ENCODE measurements around the gene GUCA2A.

Gene GUCA2A

DNA sequence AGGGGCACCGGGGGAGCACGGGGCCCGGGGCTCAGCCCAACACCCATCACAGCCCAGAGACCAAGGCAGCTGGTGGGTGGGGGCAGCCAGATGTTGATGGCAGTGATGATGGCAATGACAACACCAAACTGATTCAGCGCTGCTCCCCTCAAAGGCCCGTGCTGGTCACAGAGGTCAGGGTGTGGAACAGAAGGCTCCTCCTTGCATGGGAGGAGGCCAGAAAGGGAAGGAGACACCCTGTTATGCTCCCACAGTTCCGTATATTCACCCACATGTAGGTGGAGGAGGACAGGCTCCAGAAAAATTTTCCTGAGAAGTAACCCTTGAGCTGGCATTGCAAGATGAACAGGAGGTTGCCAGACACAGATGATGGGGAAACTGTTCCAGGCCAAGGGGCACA lies 10.9 kb downstream of the GUCA2A start:
- DNase-seq (ENCODE audit: low read depth) = no peak

DNA sequence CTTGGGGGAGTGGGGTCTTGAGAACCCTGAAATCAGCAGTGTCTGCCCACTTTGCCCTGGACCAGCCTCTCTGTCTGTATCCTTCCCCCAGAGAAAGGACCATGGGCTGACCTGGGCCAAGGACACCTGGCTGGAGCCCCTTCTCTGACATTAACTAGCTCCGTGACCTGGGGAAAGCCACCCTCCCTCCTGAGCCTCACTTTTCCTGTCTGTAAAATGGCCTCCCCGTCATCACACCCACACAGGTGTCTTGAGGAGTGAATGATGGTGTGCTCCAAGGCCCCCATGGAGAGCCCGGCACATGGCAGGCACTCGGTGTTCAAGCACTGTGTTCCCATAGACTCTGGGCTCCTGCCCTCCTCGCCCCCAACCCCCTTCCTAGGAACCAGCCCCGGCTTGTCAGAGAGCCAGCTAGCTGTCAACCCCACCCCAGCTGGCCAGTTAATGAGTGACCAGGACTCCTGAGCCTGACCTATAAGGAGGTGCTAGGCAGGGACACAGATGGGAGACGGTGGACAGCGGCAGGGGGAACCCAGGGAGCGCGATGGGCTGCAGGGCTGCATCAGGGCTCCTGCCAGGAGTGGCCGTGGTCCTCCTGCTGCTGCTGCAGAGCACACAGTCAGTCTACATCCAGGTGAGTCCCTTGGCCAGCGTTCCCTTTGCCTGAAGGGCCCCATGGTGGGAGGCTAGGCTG lies 11.5 kb downstream of the GUCA2A start, which contains the start of gene GUCA2B:
Gene GUCA2B (plus strand): TSS at position 504 of the 694 bp plus-strand sequence. CDS start 41 bp downstream, at position 545.
- DNase-seq (ENCODE audit: low read depth) = no peak

DNA sequence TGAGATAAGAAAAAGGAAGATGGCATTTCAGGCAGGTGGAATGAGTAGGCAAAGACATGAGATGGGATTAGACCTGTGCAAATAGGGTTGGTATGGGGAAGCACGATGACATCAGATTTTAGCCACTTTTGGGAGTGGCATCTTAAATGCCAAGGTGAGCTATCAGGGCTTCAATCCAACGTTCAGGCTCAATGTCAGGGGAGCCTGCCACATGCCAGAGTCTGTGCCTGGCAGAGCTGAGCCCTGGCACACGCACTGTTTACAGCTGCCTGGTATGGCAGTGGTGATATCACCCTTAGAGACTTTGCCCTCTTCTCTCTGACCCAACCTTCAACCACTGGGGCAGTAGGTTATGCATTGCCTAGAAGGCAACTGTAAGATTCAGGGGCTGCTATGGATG lies 12.4 kb downstream of the GUCA2A start:
- DNase-seq (ENCODE audit: low read depth) = no peak

DNA sequence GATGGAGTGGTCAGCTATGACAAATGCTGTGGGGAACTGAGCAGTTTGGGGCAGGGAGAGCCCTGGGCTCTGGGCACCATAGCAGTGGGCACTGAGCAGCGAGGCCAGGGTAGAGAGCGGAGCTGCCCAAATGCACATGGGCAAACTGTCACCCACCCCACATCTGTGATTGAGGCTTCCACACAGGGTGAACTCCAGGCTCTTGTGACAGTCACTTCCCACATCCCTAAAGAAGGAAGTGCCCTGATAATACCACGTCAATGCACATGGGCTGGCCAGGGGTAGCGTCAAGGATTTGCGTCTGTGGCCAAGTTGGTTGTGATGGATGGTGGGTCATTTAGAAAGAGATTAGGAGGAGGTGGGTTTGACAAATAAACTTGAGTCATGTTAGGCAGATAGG lies 13.9 kb downstream of the GUCA2A start:
- no peak for DNase-seq (ENCODE audit: low read depth)

DNA sequence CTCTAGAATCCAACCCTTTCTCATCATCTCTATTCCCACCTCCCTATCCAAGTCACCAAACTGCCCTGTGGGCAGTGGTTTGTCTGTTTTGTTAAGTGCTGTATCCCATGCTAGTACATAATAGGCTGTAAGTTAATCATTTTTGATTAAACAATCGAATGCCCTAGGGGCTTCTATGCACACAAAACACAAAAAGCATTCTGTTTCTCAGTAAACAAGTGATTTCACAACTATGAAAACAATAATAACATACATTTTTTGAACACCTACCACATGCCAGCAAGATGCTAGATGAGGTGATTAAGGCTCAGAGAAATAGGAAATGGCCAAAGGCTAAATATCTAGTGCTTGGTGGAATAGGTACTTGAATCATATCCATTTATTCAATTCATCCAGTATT lies 16.4 kb downstream of the GUCA2A start:
- no peak for DNase-seq (ENCODE audit: low read depth)

DNA sequence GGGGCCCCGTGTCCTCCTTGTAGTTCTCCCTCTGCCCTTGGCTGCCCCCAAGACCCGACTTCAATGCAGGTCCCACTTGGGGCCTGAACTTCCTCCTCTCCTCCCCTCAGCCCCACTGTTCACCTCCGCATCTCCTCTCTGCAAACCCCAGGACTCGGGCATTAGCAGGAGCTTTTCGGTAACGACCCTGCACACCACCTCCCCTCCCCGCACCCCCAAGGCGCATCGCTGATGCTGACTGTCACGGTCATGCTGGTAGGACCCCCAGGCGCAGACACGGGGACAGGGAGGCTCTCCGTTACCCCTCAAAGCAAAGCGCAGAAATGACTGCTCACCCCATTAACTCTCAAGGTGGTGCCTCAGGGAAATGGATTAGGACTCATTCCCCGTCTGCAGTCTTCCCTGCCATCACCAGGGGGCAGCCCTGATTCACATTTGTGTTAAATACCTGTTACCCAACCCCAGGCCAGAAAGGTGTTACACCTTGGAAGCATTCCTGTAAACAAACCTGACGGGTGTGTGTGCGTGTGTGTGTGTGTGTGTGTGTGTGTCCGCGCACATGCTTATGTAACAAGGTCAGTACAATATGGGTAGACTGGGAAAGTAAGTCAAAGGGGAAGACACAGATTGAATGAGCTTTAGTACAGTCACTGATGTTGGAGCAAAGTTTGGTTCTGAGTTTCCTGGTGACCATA lies 17.8 kb downstream of the GUCA2A start:
- DNase-seq (ENCODE audit: low read depth) = peak; percentile 20

DNA sequence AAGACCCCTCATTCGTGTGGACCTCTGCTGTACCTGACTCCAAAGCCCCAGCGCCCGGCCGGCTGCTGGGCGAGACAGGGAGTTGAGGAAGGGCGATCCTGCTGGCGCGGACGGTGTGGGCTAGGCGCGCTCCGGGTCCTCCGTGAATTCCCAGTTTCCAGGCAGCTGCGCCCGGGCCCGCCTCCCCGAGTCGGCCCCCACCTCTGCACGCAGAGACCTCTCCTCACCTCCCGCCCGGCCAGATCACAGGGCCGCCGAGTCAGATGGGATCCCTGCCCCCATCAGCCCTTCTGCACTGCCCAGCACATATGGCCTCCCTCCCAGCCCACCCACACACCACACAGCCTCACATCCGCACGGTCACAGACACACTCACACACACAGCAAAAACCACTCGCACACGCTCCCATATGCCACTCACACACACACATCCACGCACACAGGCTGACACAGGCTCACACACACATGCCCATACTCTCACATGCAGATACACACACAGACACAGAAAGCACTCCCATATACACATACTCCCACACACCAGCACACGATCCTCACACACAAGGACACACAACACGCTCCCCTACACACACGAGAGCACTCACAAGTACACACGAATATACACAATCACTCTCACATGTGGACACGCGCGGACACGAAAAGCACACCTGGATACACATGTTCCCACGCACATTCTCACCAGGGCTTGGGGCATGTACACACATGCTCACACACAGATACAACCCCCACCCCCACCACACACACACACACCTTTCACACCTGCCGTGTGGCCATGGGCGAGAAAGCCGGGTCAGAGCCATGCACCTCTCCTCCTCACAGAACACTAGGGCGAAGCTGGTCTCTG lies 18.6 kb downstream of the GUCA2A start:
- no peak for DNase-seq (ENCODE audit: low read depth)

DNA sequence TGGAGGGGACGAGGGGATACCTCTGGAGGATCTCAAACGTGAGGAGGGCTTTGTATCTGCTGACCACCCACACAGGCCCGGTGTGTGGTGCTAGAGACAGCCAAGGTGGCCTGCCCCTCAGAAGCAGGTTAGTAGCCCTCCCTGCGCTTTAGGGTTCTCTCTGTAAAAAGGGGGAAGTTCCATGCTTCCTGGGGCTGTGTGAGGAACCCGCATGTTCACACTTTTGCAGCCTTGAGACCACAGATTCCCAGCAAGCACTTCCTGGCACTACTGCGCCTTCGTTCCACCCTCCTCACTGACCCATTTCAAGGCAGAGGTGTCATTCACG lies 19.2 kb downstream of the GUCA2A start:
- DNase-seq (ENCODE audit: low read depth) = no peak

DNA sequence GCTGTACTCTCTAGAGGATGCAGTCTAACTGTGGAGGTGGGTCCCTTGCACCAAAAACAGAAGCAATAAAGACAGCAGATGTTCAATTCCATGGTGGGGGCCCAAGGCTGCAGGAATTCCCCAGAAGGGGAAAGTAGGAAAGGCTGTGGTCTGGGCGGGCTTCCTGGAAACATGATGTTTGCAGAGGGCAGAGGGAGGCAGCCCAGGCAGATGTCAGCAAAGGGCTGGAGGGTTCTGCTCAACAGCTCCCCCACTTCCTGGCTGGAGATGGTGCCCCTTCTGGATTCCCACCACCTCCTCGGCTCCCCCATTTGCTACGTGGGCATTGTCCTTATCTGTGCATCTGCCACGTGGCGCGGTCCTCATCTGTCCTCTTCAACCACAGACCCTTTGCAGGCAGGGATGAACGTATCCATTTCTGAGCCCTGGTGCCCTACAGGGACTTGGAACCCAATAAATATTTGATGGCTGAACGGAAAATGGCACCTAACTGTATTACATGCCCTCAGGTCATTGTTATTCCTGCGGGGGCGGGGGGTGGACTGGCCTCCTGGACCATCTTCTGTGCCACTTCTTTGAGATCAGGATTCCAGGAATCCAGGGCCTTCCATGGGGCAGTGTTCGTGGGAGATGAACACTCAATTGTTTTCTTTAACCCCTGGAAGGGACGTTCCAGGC lies 19.7 kb downstream of the GUCA2A start:
- DNase-seq (ENCODE audit: low read depth) = no peak

DNA sequence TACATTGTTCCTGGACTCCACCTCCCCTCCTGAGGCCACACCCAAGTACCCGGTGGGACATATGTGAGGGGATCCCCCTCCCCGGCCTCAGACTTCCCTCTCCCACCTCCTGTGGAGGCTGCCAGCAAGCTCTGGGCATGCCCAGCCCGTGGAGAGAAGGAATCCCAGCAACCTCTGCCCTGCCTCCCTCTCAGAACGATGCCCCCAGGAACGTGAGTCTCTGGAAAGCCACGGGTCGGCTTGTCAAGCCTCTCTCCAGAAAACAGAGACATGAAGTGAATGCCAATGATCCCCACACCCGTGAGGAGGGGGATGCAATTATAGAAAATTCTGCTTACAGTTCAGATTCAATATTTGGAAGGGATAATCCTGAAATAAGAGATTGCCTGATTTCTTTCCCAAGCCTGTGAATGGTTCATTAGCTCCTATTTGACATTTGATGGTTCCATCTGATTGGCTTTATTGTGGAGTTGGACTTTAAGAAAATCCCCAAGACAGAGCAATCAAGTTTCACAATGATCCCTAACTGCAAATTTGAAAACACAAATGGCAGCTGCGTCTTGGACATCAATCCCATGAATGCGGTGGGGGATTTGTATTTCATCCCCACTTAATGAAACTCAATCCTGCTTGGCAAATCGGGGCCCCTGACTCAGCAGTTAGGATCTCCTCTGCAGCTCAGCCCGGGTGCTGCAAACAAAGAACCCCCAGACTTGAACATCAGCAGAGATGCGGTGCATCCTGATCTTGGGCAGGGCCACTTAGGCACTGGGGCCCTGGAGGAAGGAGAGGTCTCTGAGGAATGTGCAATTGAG lies 20.4 kb downstream of the GUCA2A start:
- no peak for DNase-seq (ENCODE audit: low read depth)

DNA sequence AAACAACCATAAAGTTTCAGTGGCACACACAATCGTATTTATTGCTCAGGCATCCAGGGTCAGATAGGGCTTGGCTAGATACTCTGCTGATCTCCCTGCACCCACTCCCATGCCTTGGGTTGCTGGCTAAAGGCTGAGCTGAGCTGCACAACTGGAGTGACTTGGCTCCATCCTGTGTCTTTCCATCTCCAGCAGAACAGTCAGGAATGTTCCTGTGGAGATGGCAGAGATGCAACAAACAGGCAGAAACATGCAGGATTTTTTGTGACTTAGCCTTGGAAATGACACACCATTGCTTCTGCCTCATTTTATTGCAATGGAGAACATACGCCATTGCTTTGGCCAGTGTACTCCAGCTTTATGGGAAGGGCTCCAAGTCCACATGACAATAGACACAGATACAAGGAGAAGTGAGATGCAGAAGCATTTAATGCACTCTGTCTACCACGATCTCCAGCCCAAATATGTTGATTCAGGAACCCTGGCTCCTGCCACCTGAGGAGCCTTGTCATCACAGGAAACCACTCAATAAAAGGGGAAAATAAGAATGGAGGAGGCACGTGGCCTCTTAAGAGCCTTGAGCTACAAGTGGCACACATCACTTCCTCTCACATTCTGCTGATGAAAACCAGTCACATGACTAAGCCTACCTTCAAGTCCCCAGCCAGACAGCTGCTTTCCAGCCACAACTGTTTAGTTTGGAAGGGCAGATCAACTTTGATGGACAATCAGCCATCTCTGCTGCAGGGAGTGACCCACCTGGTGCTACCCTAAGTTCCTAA lies 21.5 kb downstream of the GUCA2A start:
- DNase-seq (ENCODE audit: low read depth) = no peak

DNA sequence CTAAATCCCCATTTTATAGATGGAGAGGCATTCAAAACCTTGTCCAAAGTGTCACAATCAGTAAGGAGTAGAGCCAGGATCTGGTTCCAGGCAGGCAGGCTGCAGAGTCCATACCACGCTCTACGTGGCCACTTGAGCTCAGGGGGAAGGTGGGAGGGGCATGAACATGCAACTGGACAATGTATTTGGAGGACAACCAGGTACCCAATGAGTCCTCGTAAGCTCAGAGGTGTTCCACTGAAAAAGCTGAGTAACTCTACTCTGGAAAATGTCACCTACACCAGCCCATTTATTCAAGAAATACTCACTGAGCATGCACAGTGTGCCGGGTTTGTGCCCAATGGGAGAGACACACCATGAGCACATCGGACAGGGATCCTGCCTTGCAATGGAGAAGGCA lies 22.6 kb downstream of the GUCA2A start:
- no peak for DNase-seq (ENCODE audit: low read depth)

DNA sequence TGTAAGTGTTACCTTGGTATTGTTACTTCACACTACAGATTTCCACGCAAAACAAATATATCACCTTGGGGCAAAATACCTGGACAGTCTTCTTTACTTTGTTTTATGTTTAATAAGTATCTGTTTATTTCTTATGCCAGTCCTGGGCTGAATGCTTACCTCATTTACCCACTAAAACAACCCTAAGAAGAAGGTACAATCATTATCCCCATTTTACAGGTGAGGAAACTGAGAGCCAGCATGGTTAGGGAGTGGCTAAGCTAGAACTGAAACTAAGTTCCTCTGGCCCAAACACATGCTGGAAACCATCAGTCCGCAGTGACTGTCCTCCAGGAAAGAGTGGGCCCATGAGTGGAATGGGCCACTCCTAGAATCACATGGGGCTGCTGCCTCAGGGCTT lies 24.4 kb downstream of the GUCA2A start:
- DNase-seq (ENCODE audit: low read depth) = no peak

DNA sequence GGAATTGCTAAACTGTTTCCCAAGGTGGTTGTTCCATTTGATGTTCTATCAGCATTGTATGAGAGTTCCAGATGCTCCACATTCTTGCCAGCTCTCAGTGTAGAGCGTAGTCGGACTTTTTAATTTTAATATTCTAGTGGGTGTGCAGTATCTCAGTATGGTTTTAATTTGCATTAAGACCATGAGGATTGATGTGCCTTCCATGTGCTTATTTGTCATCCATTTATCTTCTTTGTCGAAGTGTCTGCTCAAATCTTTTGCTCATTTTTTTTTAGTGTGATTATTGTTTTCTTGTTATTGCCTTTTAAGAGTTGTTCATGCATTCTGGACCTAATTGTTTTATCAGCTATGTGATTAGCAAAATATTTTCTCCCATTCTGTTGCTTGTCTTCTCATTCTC lies 25.1 kb downstream of the GUCA2A start:
- no peak for DNase-seq (ENCODE audit: low read depth)

DNA sequence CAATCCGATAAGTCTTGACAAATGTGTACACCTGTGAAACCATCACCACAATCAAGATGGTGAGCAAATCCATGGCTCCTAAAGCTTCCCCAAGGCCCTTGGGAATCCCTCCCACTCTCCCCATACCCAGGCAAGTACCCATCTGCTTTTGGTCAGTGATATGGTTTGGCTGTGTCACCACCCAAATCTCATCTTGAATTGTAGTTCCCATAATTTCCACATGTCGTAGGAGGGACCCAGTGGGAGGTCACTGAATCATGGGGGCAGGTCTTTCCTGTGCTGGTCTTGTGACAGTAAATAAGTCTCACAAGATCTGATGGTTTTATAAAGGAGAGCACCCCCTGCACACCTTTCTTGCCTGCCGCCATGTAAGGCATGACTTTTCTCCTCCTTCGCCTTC lies 26.0 kb downstream of the GUCA2A start:
- no peak for DNase-seq (ENCODE audit: low read depth)

DNA sequence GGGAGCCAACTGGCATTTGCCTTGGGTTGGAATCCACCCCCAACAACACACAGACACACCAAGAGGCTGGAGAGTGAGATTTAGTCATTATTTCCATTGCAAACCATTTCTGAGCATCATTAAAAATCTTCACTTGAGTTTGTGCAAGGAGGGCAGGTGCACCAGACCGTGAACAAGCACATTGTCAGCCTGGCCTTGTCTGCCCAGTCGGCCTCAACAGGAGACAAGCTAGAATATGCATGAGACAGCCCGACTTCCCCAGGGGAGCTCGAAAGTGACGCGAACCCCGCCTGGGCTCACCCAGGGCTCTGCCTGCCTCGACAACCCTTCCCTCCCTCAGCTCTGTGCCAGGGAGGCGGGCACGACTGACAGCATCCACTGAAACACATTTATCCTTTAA lies 26.8 kb downstream of the GUCA2A start:
- DNase-seq (ENCODE audit: low read depth) = no peak

DNA sequence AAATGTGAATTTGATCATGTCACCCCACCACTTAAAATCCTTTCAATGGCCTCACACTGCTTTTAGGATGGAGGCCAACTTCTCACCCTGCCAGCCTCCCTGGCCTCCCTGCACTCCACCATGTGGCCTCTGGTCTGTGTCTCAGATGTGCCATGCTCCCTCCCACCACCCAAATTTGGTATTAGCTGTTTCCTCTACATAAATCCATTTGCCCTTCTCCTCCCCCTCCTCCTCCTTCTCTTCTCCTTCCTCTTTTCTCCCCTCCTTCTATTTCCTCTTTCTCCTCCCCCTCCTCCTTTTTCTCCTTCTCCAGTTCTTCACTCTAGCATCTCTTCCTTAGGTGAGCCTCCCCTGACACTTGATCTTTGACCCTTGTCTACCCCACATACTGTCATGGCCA lies 28.1 kb downstream of the GUCA2A start:
- no peak for DNase-seq (ENCODE audit: low read depth)

DNA sequence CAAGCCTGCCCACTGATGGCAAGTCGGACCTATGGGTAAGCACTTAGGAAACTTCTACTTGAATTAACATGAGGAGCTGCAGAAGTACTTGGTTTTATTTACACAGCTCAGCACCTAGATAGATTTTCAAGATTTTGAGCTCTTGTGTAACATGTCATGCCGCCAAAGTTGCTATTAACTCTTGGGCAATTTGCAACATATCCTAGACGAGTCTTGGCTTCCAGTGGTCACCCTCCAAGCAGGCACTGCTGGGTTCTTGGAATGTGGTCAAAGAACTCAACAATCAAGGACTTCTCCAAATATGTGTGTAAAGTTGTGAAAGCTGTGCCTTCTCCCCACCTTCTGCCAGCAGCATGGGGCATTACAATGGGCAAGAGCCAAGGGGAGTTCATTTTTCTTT lies 29.1 kb downstream of the GUCA2A start:
- DNase-seq (ENCODE audit: low read depth) = no peak

DNA sequence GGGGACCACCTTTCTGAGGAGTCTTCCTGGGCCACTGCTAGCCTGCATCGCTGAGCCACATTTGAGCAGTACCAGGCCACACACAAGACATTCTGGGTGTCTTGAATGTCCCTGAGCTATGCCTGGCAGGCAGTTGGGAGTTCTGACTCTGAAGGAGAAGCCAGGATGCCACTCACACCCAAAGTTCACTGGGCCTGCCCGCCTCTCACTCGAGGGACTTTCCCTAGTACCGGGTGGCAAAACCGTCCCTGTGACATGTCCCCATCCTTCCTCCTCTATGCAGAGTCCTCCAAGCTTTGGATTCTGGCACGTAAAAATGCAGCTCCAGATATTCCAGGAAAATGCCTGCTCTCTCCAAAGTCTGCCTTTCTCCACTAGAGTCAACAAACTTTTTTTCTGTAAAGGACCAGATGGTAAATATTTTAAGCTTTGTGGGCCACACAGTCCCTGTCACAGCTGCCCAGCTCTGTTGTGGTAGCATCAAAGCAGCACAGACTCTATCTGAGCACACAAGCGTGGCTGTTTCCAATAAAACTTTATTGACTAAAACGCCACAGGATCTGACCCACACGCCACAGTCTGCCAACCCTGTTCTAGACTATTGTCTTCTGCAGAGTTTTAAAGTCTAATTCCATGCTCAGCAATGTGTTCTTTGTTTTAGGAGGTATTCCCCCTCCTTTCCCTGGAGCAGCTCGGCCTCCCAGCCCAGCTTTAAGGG lies 30.6 kb downstream of the GUCA2A start:
- no peak for DNase-seq (ENCODE audit: low read depth)

DNA sequence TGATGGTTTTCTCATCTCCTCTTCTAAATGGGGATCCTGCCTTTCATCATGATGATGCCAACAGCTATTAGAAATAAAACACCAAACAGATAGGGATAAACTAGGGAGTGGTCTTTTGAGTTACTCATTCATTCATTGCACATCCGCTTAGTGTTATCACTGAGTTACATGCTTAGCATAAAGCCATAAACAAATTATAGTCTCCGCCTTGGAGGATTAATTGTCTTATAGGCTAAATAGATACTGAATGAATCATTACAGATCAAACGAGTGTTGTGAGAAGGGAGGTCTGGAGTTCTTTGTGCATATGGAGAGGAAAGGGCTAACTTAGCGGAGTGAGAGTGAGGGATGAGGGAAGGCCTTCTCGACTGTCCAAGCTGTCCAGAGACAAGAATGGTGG lies 31.2 kb downstream of the GUCA2A start:
- no peak for DNase-seq (ENCODE audit: low read depth)
